ENCODE results near the gene AHCYL1. TPM values are rescaled to one million over a fixed set of nuclear protein-coding genes. Genes with fewer than 3 reads are reported as not detected.
A peak's percentile ranks its signal among the peaks of the same experiment; 100 is the strongest.

AHCYL1 gene
- total and polyA plus RNA-seq, 10 of the 15 experiments (the other 5 are each of a cell fraction or from before 2014, with no cell fraction given), result 24.7 to 73.6 (median 46.8) TPM

DNA sequence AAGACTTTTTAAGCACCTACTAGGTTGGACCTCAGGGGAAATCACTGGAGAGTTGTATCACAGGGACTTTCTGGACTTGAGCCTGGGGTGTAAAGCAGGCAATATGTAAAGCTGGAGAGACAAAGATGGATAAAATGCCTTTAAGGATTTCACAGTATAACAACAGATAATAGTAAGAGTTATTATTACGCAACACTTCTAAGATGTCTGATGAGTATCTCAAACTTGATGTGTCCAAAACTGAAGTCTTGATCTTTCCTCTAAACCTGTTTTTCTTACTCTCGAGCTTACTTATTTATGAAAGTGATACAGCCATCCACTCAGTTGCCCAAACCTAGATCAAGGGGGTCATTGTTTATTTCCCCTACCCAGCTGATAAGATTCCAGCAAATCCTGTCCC lies 47.8 kb downstream of the AHCYL1 start:
- ChIA-PET SMC1A (ENCODE audit: uncharacterized antibody, unreplicated experiment) (interaction anchor here (0.6 to 2.5 kb wide), 4 partner anchors 47 to 371 kb away, joined by 3 to 12 read pairs (median 3); partner anchors contain the start of gene AHCYL1), RAD21 (ENCODE audit: unreplicated experiment) (interaction anchor here (1.2 to 1.8 kb wide), 3 partner anchors 47 to 392 kb away, joined by 3 to 4 read pairs (median 3); partner anchors contain the start of gene AHCYL1), POLR2A (interaction anchor here (1.4 kb wide), 2 partner anchors 12 to 21 kb away, joined by 4 read pairs; no protein-coding TSS in a partner anchor), CTCF (interaction anchor here (0.7 to 5.3 kb wide), 9 partner anchors 12 to 486 kb away, joined by 3 to 57 read pairs (median 4); partner anchors contain the start of gene AHCYL1)
- H4K20me1 ChIP-seq (ENCODE audit: control insufficient read depth, insufficient read depth), result no peaks in the 10 kb centered on the region; the same call in 1 of the 2 replicates
- ATAC-seq, result no peak
- in situ Hi-C loops (cut with MboI), result no loop called here
- H3K9me3 ChIP-seq (replicated peaks; ENCODE audit: control insufficient read depth, insufficient read depth, low read length), result no peaks in the 10 kb centered on the region
- intact Hi-C loops (cut with micrococcal nuclease; ENCODE audit: unreplicated experiment), result no loop called here
- TF ChIP-seq NR2F1 (conservative IDR thresholded peaks at IDR 0.05) (no peak), IKZF2 (IDR thresholded peaks at IDR 0.05) (no peak), RB1 (IDR thresholded peaks at IDR 0.05; ENCODE audit: borderline replicate concordance) (no peak), KDM1A (IDR thresholded peaks at IDR 0.05; ENCODE audit: borderline replicate concordance) (no peak), TBL1XR1 (IDR thresholded peaks at IDR 0.05; ENCODE audit: low read depth, low read length) (no peak), NFIC (IDR thresholded peaks at IDR 0.05; ENCODE audit: low read depth, low read length) (no peak)
- no peak overlapping the region for H3K27ac ChIP-seq (ENCODE audit: control insufficient read depth, insufficient read depth)
- H3K79me2 ChIP-seq (ENCODE audit: control insufficient read depth, insufficient read depth, low read length), result peaks cover 20% of the 10 kb centered on the region
- H3K9ac ChIP-seq (ENCODE audit: control insufficient read depth, insufficient read depth, low read length), result no peak overlapping the region
- H3K36me3 ChIP-seq (ENCODE audit: control insufficient read depth in 2 of 2, insufficient read depth in 2 of 2, low read length in 1 of 2), result no peaks in the 10 kb centered on the region
- no peak for FAIRE-seq
- no peak overlapping the region for H2AFZ ChIP-seq (ENCODE audit: control insufficient read depth, low read depth, low read length)
- peaks cover 19% of the 10 kb centered on the region for H3K4me1 ChIP-seq (ENCODE audit: control insufficient read depth, insufficient read depth, low read length)
- WGBS (ENCODE audit: insufficient coverage, insufficient replicate concordance, low lambda C conversion rate, missing lambda C conversion rate), result 98% methylated on average over 2 of the region's 2 CpGs
- H3K4me2 ChIP-seq (ENCODE audit: control insufficient read depth, insufficient read depth), result no peak overlapping the region
- no peak for DNase-seq (ENCODE audit: low read depth, low spot score)
- no TSS peak for BruUV-seq (replicated peaks)
- H3K27me3 ChIP-seq (replicated peaks in 1 of 2; ENCODE audit: control insufficient read depth in 2 of 2, insufficient read depth in 2 of 2, low read length in 1 of 2), result no peaks in the 10 kb centered on the region
- H3K4me3 ChIP-seq, result no peak overlapping the region

DNA sequence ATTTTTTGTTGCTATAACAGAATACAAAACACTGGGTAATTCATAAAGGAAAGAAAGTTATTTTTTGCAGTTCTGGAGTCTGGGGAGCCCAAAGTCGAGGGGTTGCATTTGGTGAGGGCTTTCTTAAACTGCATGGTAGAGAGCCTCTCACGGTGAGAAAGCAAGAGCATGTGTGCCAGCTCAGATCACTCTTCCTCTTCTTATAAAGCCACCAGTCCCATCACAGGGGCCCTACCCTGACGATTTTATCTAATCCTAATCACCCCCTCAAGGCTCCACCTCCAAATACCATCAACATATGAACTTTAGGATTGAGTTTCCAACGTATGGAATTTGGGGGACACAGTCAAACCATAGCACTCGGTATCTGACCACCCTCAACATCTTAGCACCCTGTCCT lies 48.9 kb downstream of the AHCYL1 start:
- intact Hi-C loops (cut with micrococcal nuclease; ENCODE audit: unreplicated experiment), result no loop called here
- Histone ChIP-seq H3K9me3 (replicated peaks; ENCODE audit: control insufficient read depth, insufficient read depth, low read length) (no peaks in the 10 kb centered on the region), H3K4me3 (no peak overlapping the region), H4K20me1 (ENCODE audit: control insufficient read depth, insufficient read depth) (no peaks in the 10 kb centered on the region; the same call in 1 of the 2 replicates), H3K4me1 (ENCODE audit: control insufficient read depth, insufficient read depth, low read length) (peaks cover 19% of the 10 kb centered on the region), H3K4me2 (ENCODE audit: control insufficient read depth, insufficient read depth) (no peak overlapping the region), H2AFZ (ENCODE audit: control insufficient read depth, low read depth, low read length) (peak overlapping the region; percentile 96), H3K9ac (ENCODE audit: control insufficient read depth, insufficient read depth, low read length) (no peak overlapping the region), H3K27me3 (replicated peaks in 1 of 2; ENCODE audit: control insufficient read depth in 2 of 2, insufficient read depth in 2 of 2, low read length in 1 of 2) (no peaks in the 10 kb centered on the region), H3K27ac (ENCODE audit: control insufficient read depth, insufficient read depth) (no peak overlapping the region), H3K36me3 (ENCODE audit: control insufficient read depth in 2 of 2, insufficient read depth in 2 of 2, low read length in 1 of 2) (peaks cover 3% of the 10 kb centered on the region in 2 experiments; a peak in 3 of 4 replicates), H3K79me2 (ENCODE audit: control insufficient read depth, insufficient read depth, low read length) (peaks cover 20% of the 10 kb centered on the region)
- CTCF ChIA-PET, result interaction anchor here (2.0 to 5.3 kb wide), 3 partner anchors 20 to 72 kb away, joined by 4 to 33 read pairs (median 15); partner anchors contain the start of gene AHCYL1
- DNase-seq (ENCODE audit: low read depth, low spot score) (no peak), ATAC-seq (no peak), FAIRE-seq (no peak)
- 77% methylated on average over 5 of the region's 5 CpGs for WGBS (ENCODE audit: insufficient coverage, insufficient replicate concordance, low lambda C conversion rate, missing lambda C conversion rate)
- in situ Hi-C loops (cut with MboI), result no loop called here
- no TSS peak for BruUV-seq (replicated peaks)
- POLR2A ChIA-PET, result no interaction called here
- RAD21 ChIA-PET (ENCODE audit: unreplicated experiment), result no interaction called here
- SMC1A ChIA-PET (ENCODE audit: uncharacterized antibody, unreplicated experiment), result interaction anchor here (2.5 kb wide), 1 partner anchor 49 kb away, joined by 12 read pairs; the partner anchor contains the start of gene AHCYL1
- no peak for TF ChIP-seq MYC (IDR thresholded peaks at IDR 0.05; ENCODE audit: insufficient read depth, insufficient read length, insufficient replicate concordance, low read length, severe bottlenecking)
- TF ChIP-seq, protein P1, sequence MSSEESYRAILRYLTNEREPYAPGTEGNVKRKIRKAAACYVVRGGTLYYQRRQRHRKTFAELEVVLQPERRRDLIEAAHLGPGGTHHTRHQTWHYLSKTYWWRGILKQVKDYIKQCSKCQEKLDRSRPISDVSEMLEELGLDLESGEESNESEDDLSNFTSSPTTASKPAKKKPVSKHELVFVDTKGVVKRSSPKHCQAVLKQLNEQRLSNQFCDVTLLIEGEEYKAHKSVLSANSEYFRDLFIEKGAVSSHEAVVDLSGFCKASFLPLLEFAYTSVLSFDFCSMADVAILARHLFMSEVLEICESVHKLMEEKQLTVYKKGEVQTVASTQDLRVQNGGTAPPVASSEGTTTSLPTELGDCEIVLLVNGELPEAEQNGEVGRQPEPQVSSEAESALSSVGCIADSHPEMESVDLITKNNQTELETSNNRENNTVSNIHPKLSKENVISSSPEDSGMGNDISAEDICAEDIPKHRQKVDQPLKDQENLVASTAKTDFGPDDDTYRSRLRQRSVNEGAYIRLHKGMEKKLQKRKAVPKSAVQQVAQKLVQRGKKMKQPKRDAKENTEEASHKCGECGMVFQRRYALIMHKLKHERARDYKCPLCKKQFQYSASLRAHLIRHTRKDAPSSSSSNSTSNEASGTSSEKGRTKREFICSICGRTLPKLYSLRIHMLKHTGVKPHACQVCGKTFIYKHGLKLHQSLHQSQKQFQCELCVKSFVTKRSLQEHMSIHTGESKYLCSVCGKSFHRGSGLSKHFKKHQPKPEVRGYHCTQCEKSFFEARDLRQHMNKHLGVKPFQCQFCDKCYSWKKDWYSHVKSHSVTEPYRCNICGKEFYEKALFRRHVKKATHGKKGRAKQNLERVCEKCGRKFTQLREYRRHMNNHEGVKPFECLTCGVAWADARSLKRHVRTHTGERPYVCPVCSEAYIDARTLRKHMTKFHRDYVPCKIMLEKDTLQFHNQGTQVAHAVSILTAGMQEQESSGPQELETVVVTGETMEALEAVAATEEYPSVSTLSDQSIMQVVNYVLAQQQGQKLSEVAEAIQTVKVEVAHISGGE (CRISPR knock-in tag; IDR thresholded peaks at IDR 0.05), result no peak
- TF ChIP-seq, protein P2, sequence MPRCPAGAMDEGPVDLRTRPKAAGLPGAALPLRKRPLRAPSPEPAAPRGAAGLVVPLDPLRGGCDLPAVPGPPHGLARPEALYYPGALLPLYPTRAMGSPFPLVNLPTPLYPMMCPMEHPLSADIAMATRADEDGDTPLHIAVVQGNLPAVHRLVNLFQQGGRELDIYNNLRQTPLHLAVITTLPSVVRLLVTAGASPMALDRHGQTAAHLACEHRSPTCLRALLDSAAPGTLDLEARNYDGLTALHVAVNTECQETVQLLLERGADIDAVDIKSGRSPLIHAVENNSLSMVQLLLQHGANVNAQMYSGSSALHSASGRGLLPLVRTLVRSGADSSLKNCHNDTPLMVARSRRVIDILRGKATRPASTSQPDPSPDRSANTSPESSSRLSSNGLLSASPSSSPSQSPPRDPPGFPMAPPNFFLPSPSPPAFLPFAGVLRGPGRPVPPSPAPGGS (IDR thresholded peaks at IDR 0.05; ENCODE audit: borderline replicate concordance, insufficient read depth, low read depth, low read length, poor library complexity, severe bottlenecking), result no peak
- no peak for TF ChIP-seq ZNF24 (IDR thresholded peaks at IDR 0.05)
- no peak for TF ChIP-seq IKZF2 (IDR thresholded peaks at IDR 0.05)

All from GM12878 (cell line).